ENCODE data around the gene CTSC.
"Not testable (repeated sequence)": the region's sequence is repeated elsewhere in the genome, so short reads cannot be mapped to it uniquely, and the experiment has no call there.

CTSC gene

GRCh38 chr11:88348870-88349269 lies 11.3 kb upstream of the CTSC start:
- no peak for DNase-seq

DNA sequence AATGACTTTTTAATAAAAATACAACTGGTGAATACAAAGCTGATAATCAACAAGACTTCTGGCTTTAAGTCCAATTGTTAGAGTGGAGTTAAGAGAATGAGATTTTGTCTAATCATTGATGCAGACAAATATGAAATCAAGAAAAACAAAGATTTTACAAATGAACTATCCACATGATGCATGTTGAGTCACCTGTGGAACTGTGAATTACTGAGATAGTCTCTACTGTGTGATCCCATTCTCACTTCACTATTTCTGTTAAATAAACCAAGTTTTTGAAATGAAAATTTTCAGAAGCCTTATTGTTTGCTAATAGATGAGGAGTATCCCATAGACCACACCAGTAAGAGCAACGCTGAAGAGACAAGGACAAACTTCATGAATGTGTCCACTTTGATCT lies 8.4 kb upstream of the CTSC start:
- DNase-seq, result no peak

DNA sequence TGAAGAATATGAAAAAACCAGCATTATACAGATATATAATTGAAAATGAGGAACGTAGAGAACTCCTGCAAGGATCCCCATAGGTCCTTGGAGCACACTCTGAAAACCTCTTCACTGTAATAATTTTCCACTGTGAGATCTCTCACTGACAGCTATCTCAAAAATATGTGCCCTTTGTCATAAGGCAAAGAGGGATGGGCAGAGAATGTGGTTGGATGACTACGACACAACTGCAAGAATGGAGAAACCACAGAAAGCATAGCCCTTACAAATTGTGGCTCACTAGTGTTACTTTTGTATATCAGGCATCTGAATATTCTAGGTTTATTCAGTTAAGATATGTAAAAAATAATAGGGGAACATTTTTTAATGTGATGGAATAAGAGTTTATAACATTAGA lies 7.9 kb upstream of the CTSC start:
- no peak for DNase-seq

- no peak for DNase-seq
Measured at GRCh38 chr11:88344869-88345268, 7.3 kb upstream of the CTSC start.

DNA sequence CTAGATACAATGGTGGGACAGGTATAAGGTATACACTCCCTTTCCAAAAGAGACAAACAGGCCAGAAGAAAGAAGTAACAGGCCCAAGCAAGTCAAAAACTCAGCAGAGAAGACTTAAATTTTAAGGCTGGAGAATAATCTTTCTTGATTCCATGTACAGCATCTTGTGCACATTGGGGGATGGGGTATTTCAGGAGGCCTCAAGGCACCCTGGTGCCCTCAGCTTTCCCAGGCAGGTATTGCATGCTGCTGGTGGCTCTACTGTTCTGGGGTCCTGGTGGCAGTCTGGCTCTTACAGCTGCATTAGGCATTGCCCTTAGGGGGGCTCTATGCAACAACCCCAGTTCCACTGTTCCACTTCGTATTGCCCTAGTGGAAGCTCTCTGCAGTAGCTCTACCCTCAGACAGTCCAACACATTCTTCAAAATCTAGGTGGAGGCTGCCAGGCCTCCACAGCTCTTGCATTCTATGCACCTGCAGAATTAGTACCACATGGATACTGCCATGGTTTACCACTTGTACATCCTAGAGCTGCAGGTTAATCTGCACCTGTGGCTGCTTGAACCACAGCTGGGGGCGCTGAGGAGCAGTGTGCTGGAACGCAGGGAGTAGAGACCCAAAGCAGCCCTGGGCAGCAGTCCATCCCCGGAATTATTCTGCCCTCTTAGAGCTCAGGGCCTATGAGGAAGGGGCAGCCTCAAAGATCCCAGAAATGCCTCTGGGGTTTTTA lies 4.2 kb upstream of the CTSC start:
- no peak for DNase-seq

GRCh38 chr11:88340366-88340935 lies 2.9 kb upstream of the CTSC start:
- DNase-seq, result no peak

- no peak for DNase-seq
Measured at GRCh38 chr11:88337987-88338668, 592 bp upstream of the CTSC start.

- DNase-seq, result no peak
Measured at GRCh38 chr11:88335284-88335683, 2.3 kb downstream of the CTSC start.

GRCh38 chr11:88333862-88334261 lies 3.7 kb downstream of the CTSC start:
- no peak for DNase-seq

DNA sequence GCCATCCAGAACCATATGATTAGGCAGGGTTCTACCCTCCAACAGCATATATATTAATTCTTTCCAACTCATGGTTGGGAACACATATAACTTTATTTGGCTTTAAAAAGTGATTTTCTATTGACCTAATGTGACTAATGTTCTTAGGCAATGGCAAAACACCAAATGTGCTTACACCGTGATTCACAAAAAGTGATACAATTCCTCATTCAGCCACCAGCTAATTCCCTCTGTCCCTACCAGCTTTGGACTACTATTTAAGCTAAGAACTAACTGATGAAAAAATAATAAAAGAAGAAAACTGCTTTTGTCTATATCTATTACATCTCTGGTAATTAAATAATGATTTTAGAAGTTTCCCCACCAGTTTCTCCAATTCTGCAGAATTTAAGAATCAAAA lies 4.7 kb downstream of the CTSC start:
- no peak for DNase-seq

DNA sequence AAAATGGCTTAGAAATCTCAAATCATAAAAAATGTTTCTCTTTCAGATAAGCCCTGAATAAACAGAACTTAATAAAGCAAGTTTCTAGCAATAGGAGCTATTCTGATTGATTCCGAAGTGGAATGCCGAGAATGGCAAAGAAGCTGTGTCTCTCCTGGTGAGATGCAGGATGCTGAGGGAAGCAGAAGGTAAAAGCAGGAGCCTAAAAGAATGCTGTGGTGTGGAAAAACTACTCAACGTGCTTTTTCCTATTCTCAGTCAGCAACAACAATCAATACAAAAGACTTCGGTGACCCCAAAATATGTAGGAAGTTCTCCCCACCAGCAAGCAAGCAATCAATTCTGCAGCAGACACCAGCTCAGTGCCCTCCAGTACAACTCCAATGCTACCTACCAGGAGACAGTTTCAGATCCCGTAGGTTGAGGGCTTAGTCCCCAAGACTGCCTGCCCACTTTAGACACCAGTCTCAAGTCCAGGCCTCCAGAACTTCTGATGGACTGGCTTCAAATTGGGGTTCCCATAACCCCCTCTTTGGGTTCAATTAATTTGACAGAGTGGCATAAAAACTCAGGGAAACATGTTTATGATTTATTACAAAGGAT lies 6.6 kb downstream of the CTSC start:
- DNase-seq, result no peak

DNA sequence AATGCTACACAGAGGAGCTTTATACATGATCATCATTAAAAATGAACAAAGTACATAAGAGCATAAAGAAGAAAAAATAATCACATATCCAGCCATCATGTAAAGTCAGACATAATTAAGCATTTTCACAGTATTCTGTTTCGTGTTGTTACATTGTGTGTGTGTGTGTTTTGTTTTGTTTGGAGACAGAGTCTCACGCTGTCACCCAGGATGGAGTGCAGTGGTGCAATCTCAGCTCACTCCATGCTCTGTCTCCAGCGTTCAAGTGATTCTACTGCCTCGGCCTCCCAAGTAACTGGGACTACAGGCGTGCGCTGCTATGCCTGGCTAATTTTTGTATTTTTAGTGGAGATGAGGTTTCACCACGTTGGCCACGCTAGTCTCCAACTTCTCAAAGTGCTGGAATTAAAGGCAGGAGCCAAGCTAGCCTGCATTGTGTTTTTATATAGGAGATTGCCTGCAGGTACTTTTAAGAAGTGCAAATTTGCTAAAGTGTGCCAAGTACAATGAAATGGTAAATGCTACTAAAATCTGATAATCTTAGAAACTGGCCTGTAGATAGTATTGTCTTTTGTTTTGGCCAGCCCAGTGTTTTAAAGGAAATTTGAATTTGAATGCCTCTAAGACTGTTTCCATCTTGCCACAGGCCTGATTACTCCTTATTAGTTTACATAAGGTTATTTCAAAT lies 7.8 kb downstream of the CTSC start:
- no peak for DNase-seq

GRCh38 chr11:88327462-88328143 lies 9.9 kb downstream of the CTSC start:
- no peak for DNase-seq

DNA sequence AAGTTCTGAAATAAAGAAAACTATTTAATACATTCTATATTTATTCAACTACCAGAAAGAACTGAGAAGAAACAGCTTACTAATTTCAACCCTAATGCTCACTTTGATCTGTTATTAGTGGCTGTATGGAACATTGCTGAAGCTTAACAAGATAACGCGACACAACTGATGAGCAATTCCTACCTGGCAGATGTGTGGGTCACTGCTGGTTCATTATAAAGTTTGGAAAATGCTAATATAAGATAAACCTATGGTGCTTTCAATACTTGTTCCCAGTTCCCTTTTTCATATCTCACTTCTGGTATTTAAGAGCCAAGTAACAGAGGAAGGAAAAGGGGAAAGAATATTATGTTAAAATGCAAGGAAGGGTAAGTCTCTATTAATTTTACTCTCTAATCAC lies 10.5 kb downstream of the CTSC start:
- no peak for DNase-seq

DNA sequence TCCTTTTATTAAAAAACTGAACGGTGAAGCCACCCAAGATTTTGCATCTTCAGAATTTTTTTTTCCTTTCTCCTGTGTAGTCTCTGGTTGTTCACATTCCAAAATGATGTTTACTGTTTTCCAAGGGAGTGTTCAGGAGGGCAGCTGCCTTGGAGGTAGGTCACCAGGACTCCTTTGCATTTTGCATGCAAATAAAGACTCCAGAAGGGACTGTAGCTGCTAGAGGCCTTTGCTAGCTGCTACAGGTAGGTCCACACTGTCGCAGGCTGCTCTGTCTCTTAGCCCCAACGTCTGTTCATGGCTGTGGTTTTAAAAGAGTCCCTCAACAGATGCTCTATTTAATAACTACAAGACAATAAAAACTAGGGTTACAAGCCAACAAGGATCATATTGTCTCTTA lies 11.4 kb downstream of the CTSC start:
- DNase-seq, result no peak

DNA sequence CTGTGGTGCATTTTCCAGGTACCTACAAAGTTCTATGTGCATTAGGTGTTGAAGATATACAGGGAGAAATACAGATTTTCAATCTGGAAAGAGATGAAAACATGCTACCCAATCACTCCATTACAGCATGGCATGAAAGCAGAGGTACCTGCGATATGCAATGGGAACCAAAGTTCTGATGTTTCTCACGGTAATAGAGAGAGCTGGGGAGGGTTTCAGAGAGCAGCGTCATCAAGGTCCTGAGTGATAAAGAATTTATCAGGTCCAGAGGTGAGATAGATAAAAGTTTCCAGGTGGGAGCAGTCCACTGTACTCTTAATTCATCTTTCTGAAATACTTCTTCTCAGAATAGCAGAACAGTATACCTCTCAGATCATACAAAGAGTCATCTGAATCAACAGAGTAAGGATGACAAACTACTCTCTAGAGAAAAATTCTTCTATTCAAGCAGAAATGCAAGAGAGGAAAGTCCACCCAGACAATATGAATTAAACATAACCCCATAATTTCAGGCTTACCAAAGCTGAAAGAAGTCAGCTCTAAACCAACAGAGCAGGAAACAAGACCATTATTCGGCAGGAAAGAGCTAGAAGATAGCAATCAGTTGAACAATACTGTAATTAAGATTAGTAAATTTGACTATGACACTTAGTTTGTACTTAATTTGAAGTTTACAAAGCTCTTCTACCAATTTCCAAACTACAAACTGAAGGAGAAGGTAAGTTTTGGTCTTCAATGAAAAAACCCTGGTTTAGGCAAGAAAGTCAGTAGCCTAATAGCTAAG lies 12.8 kb downstream of the CTSC start:
- no peak for DNase-seq

DNA sequence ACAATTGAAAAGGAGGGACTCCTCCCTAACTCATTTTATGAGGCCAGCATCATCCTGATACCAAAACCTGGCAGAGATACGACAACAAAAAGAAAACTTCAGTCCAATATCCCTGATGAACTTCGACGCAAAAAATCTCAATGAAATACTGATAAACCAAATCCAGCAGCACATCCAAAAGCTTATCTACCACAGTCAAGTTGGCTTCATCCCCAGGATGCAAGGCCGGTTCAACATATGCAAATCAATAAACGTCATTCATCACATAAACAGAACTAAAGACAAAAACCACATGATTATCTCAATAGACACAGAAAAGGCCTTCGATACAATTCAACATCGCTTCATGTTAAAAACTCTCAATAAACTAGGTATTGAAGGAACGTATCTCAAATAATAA lies 14.7 kb downstream of the CTSC start:
- DNase-seq, result not testable (repeated sequence)

GRCh38 chr11:88321412-88321811 lies 16.1 kb downstream of the CTSC start:
- DNase-seq, result not testable (repeated sequence)

- no peak for DNase-seq
Measured at GRCh38 chr11:88320149-88320559, 17.4 kb downstream of the CTSC start.

- DNase-seq, result no peak
Measured at GRCh38 chr11:88318017-88318416, 19.5 kb downstream of the CTSC start.

- no peak for DNase-seq
Measured at GRCh38 chr11:88317536-88317935, 20.0 kb downstream of the CTSC start.

GRCh38 chr11:88315981-88316441 lies 21.5 kb downstream of the CTSC start:
- DNase-seq, result no peak

All from NCI-H187 treated with DMSO at 0.1 percent for 48 hours (cell line).